H1 (cell line): Measurements from ENCODE around the gene MFNG. TPM values are rescaled to one million over a fixed set of nuclear protein-coding genes. Genes with fewer than 3 reads are reported as not detected.
A peak's percentile ranks its signal among the peaks of the same experiment; 100 is the strongest.

Experiments
- CTCF ChIA-PET: fragments of 300-600 bp; sonication (Branson Sonifier 250); formaldehyde crosslinking; loops from one replicate; lab custom pipeline; 2021; ENCODE audit not compliant: partially characterized antibody; lab: Charles Lee
- POLR2A ChIA-PET: fragments of 300-600 bp; sonication (Branson Sonifier 250); formaldehyde crosslinking; loops from one replicate; lab custom pipeline; 2021; ENCODE audit warnings: inconsistent platforms; ENCODE audit not compliant: partially characterized antibody; lab: Charles Lee
- DNase-seq, 2 experiments: peaks; one replicate each; pipeline versions ENCODE4 v3.0.0 to v3.0.0-alpha.2; 2010 to 2022; ENCODE audit warnings: low spot score in 2 of 2, low read depth in 1 of 2, mixed read lengths in 1 of 2
- FAIRE-seq: peaks from 2 replicates; lab custom pipeline; 2011; peaks lifted over from hg19 to GRCh38; lab: Jason Lieb, UNC
- H2AFZ ChIP-seq: 2 replicates; pipeline ENCODE4 v1.8.1; 2012; ENCODE audit warnings: low read length, inconsistent platforms
- H2AK5ac ChIP-seq: 2 replicates; pipeline ENCODE4 v1.6.1; 2013; ENCODE audit warnings: low read depth, low read length
- H2BK120ac ChIP-seq: replicated peaks from 2 replicates; pipeline ENCODE3; 2013; ENCODE audit warnings: low read depth, low read length, inconsistent platforms
- H2BK12ac ChIP-seq: 2 replicates; pipeline ENCODE4 v1.6.1; 2013; ENCODE audit warnings: low read depth, low read length
- H2BK15ac ChIP-seq: 2 replicates; pipeline ENCODE4 v1.6.1; 2013; ENCODE audit warnings: low read length
- H2BK20ac ChIP-seq: 2 replicates; pipeline ENCODE4 v1.6.1; 2013; ENCODE audit warnings: low read length
- H2BK5ac ChIP-seq: 2 replicates; pipeline ENCODE4 v1.6.1; 2013; ENCODE audit warnings: low read depth, low read length
- H3K14ac ChIP-seq: 2 replicates; pipeline ENCODE4 v1.6.1; 2013; ENCODE audit warnings: inconsistent platforms; ENCODE audit not compliant: insufficient read length
- H3K18ac ChIP-seq: 2 replicates; pipeline ENCODE4 v1.6.1; 2013; ENCODE audit warnings: low read length; ENCODE audit errors: extremely low read depth
- H3K23ac ChIP-seq: 2 replicates; pipeline ENCODE4 v1.6.1; 2013; ENCODE audit warnings: inconsistent platforms; ENCODE audit not compliant: insufficient read length
- H3K23me2 ChIP-seq: 2 replicates; pipeline ENCODE4 v1.6.1; 2013; ENCODE audit warnings: low read depth, low read length
- H3K27ac ChIP-seq: 2 replicates; pipeline ENCODE4 v1.6.1; 2011; ENCODE audit warnings: low read depth, low read length, inconsistent platforms
- H3K27me3 ChIP-seq, 4 experiments: replicated peaks in 1 of 4; 1 replicate in 1 of 4; 2 replicates in 3 of 4; pipeline versions ENCODE4 v1.6.1 to v1.8.1; 2011 to 2013; ENCODE audit warnings: low read length in 3 of 4, mild to moderate bottlenecking in 3 of 4, inconsistent platforms in 2 of 4, mixed read lengths in 2 of 4, moderate library complexity in 1 of 4; ENCODE audit not compliant: control insufficient read depth in 3 of 4, insufficient read depth in 3 of 4; ENCODE audit errors: extremely low read depth in 1 of 4
- H3K36me3 ChIP-seq, 4 experiments: 2 replicates each; pipeline versions ENCODE4 v1.6.1 to v1.8.1; 2011 to 2013; ENCODE audit warnings: mild to moderate bottlenecking in 4 of 4, low read length in 3 of 4, moderate library complexity in 2 of 4, control low read depth in 1 of 4, inconsistent platforms in 1 of 4; ENCODE audit not compliant: insufficient read depth in 4 of 4, control insufficient read depth in 2 of 4
- H3K4ac ChIP-seq: replicated peaks from 2 replicates; pipeline ENCODE3; 2013; ENCODE audit warnings: low read length, low read depth, mixed read lengths, inconsistent platforms; ENCODE audit not compliant: insufficient read length
- H3K4me1 ChIP-seq, 4 experiments: replicated peaks in 1 of 4; 1 replicate in 1 of 4; 2 replicates in 3 of 4; pipeline versions ENCODE4 v1.6.1 to v1.8.1; 2011 to 2013; ENCODE audit warnings: low read length in 3 of 4, inconsistent platforms in 2 of 4, mixed read lengths in 1 of 4; ENCODE audit not compliant: insufficient read depth in 4 of 4, control insufficient read depth in 3 of 4
- H3K4me2 ChIP-seq, 2 experiments: 2 replicates each; pipeline versions ENCODE4 v1.6.1 to v1.8.1; 2011 to 2013; ENCODE audit warnings: low read depth in 2 of 2, low read length in 2 of 2, control low read depth in 1 of 2, inconsistent platforms in 1 of 2, mild to moderate bottlenecking in 1 of 2; ENCODE audit not compliant: insufficient read depth in 1 of 2
- H3K4me3 ChIP-seq, 4 experiments: fragments of 200-600, 300-600 bp in 1 of 4; sonication (generic), shearing (Covaris generic), sonication (Bioruptor Twin) in 1 of 4; 2 replicates each; pipeline versions ENCODE4 v1.5.1 to v1.8.1; 2011 to 2016; ENCODE audit warnings: low read length in 4 of 4, low read depth in 3 of 4, control low read depth in 2 of 4, inconsistent platforms in 2 of 4, mild to moderate bottlenecking in 2 of 4, mixed read lengths in 1 of 4, moderate library complexity in 1 of 4; ENCODE audit not compliant: insufficient read depth in 2 of 4; ENCODE audit errors: extremely low read depth in 1 of 4
- H3K56ac ChIP-seq: replicated peaks from 2 replicates; pipeline ENCODE3; 2013; ENCODE audit warnings: low read depth, mild to moderate bottlenecking, mixed read lengths, low read length, inconsistent platforms; ENCODE audit not compliant: insufficient read length
- H3K79me1 ChIP-seq: 2 replicates; pipeline ENCODE4 v1.6.1; 2013; ENCODE audit warnings: low read depth, low read length, control low read depth
- H3K79me2 ChIP-seq, 2 experiments: 2 replicates each; pipeline versions ENCODE4 v1.6.1 to v1.8.1; 2012 to 2013; ENCODE audit warnings: low read length in 2 of 2, mild to moderate bottlenecking in 2 of 2, inconsistent platforms in 1 of 2; ENCODE audit not compliant: insufficient read depth in 2 of 2, control insufficient read depth in 1 of 2
- H3K9ac ChIP-seq, 4 experiments: replicated peaks in 1 of 4; 1 replicate in 1 of 4; 2 replicates in 3 of 4; pipeline versions ENCODE4 v1.6.1 to v1.8.1; 2011 to 2013; ENCODE audit warnings: low read depth in 3 of 4, low read length in 3 of 4, control low read depth in 2 of 4, mild to moderate bottlenecking in 2 of 4, moderate library complexity in 2 of 4, inconsistent platforms in 1 of 4; ENCODE audit errors: extremely low read depth in 1 of 4
- H3K9me3 ChIP-seq, 2 experiments: 2 replicates each; pipeline versions ENCODE4 v1.6.1 to v1.8.1; 2012 to 2013; ENCODE audit warnings: mild to moderate bottlenecking in 2 of 2, moderate library complexity in 2 of 2, control low read depth in 1 of 2, inconsistent platforms in 1 of 2, low read depth in 1 of 2, low read length in 1 of 2, mixed read lengths in 1 of 2; ENCODE audit not compliant: insufficient read depth in 2 of 2
- H4K20me1 ChIP-seq, 2 experiments: replicated peaks in 1 of 2; 2 replicates each; pipeline versions ENCODE3 to v1.8.1; 2011 to 2013; ENCODE audit warnings: inconsistent platforms in 2 of 2, low read length in 2 of 2, mild to moderate bottlenecking in 1 of 2; ENCODE audit not compliant: insufficient read depth in 2 of 2, control insufficient read depth in 1 of 2
- H4K5ac ChIP-seq: 2 replicates; pipeline ENCODE4 v1.6.1; 2013; ENCODE audit warnings: low read length, low read depth, mixed read lengths, inconsistent platforms; ENCODE audit not compliant: insufficient read length
- H4K8ac ChIP-seq: 2 replicates; pipeline ENCODE4 v1.8.0; 2013; ENCODE audit warnings: mild to moderate bottlenecking, moderate library complexity, low read length, inconsistent platforms; ENCODE audit not compliant: insufficient read depth; ENCODE audit errors: extremely low read depth
- H4K91ac ChIP-seq: replicated peaks from 2 replicates; pipeline ENCODE3; 2013; ENCODE audit warnings: low read length, mixed read lengths, inconsistent platforms; ENCODE audit not compliant: insufficient read length
- CBX8 ChIP-seq: fragments of 300-800, 300-1000 bp; sonication (generic); IDR thresholded peaks from 2 replicates; pipeline ENCODE4 v1.7.1; 2016; ENCODE audit warnings: low read depth, low read length, borderline replicate concordance
- CEBPB ChIP-seq: IDR thresholded peaks from 2 replicates; pipeline ENCODE4 v1.6.1; 2012; ENCODE audit warnings: low read depth, low read length
- CHD1 ChIP-seq: IDR thresholded peaks from 2 replicates; pipeline ENCODE4 v1.6.1; 2012; ENCODE audit warnings: low read depth, low read length, improper control_type of control experiment
- KDM1A ChIP-seq: fragments of 200-600, 300-600 bp; sonication (generic); IDR thresholded peaks from 2 replicates; pipeline ENCODE4 v1.7.1; 2016; ENCODE audit warnings: mild to moderate bottlenecking, low read length, borderline replicate concordance
- NANOG ChIP-seq: IDR thresholded peaks from 2 replicates; pipeline ENCODE4 v1.6.1; 2011; ENCODE audit warnings: low read length, low read depth, mild to moderate bottlenecking, inconsistent platforms; ENCODE audit not compliant: insufficient read depth, poor library complexity, severe bottlenecking
- TEAD4 ChIP-seq: IDR thresholded peaks from 2 replicates; pipeline ENCODE4 v1.6.1; 2012; ENCODE audit warnings: low read depth, low read length, inconsistent platforms, mixed read lengths
- WGBS, 2 experiments: shearing (Covaris generic) in 1 of 2; methylation state at CpG; one replicate each; pipeline versions ENCODE4 v1.1.6 to v1.1.7; 2013 to 2015; ENCODE audit warnings: low lambda C conversion rate in 2 of 2, mixed read lengths in 2 of 2, inconsistent platforms in 1 of 2, low coverage in 1 of 2, missing lambda C conversion rate in 1 of 2; ENCODE audit not compliant: insufficient replicate concordance in 2 of 2, insufficient coverage in 1 of 2, insufficient read length in 1 of 2; ENCODE audit errors: extremely low coverage in 1 of 2, missing lambda C conversion rate in 1 of 2; 5-methylcytosine and 5-hydroxymethylcytosine counted together
- polyA plus RNA-seq, 7 experiments: library from polyadenylated mRNA; depleted of rRNA in 3 of 7; stranded (reverse) in 5 of 7; unstranded in 2 of 7; fragments of >200 nt in 5 of 7; fragments of 200-250 nt in 2 of 7; gene quantifications; 1 replicate in 5 of 7; 2 replicates in 1 of 7; 4 replicates in 1 of 7; pipeline versions ENCODE4 v1.2.1 to v1.2.3, GENCODE V29; 2011 to 2013; ENCODE audit warnings: missing spikeins in 2 of 7, mixed read lengths in 2 of 7
- total RNA-seq: library from RNA; stranded (reverse); fragmentation: NEBNext Ultra II Directional; extraction: Animal tissue kit (Norgen Biotek cat#: 25700); gene quantifications from 2 replicates; pipeline ENCODE4 v1.2.1, GENCODE V29; 2021

Gene MFNG
- total and polyA plus RNA-seq, 2 of the 8 experiments (the other 6 are each of a cell fraction or from before 2014, with no cell fraction given), result 1.7 to 5.5 TPM

DNA sequence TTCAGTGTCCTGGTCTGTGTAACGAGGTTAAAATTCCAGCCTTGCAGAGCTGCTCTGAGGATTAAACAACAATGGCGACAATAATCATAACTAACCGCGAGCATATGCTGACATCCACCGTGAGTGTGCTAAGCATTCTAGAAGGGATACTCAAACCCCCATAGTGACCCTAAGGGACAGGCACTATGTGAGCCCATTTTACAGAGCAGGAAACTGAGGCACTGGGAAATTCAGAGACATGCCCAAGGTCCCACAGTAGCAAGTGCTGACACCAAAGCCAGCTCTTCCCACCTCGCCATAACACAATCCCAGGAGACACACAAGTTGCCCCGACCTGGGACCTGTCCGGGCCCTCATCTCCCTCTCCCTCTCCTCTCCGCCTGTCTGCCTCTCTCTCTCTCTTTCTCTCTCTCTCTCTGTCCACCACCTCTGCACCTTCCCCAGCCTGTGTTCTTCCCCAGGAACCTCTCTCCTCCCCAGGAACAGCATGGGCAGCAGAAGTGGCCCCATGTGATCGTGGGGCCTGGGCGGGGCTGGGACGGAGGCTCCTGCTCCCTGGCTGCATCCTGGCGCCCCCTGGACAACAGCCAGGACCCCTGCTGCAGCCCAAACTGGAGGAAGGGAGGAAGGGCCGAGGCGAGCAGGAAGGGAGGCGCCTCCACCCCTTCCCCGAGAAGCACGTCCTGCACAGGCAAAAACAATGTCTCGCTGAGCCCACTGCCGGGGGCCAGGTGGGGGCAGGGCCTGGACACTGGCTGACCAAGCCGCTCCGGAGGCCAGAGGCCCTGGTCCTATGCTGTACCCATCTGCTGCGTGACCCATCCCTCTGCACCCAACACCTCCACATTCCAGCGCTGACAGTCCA is 14.8 kb upstream of the MFNG start:
- no peak for FAIRE-seq
- Histone ChIP-seq H3K79me2 (no peaks in the 10 kb centered on the region), H3K4me2 (peak overlapping the region in 1 of 2 experiments; percentile 11; a peak in 1 of 4 replicates), H3K4ac (no peak overlapping the region), H3K4me3 (no peak overlapping the region), H2BK12ac (no peak overlapping the region), H3K79me1 (no peaks in the 10 kb centered on the region), H2AK5ac (no peak overlapping the region), H3K27me3 (no peaks in the 10 kb centered on the region), H3K27ac (no peak overlapping the region; the same call in 1 of the 2 replicates), H3K9ac (0 out of 7 replicates have a peak overlapping the region, but pooled peaks of 1 of the 4 experiments have one; percentile 2), H2BK5ac (0 out of 2 replicates have a peak overlapping the region, but pooled peaks have one; percentile 52), H3K56ac (no peak overlapping the region), H3K14ac (no peak overlapping the region), H3K23ac (no peak overlapping the region), H4K5ac (no peak overlapping the region), H4K8ac (peak overlapping the region; percentile 11; the same call in 1 of the 2 replicates), H2AFZ (no peak overlapping the region), H3K9me3 (no peaks in the 10 kb centered on the region), H3K36me3 (no peaks in the 10 kb centered on the region; a peak in 2 of 8 replicates), H2BK20ac (no peak overlapping the region), H4K91ac (no peak overlapping the region), H2BK15ac (no peak overlapping the region; the same call in 1 of the 2 replicates), H3K23me2 (no peaks in the 10 kb centered on the region), H4K20me1 (no peaks in the 10 kb centered on the region), H3K4me1 (peaks cover 0 to 23% (median 11%) of the 10 kb centered on the region in 4 experiments; a peak in 5 of 7 replicates), H2BK120ac (no peak overlapping the region), H3K18ac (no peak overlapping the region)
- no peak for DNase-seq
- ChIA-PET POLR2A (no interaction called here), CTCF (interaction anchor here (0.9 to 21.5 kb wide), 6 partner anchors 8 to 66 kb away, joined by 4 to 312 read pairs (median 6); no protein-coding TSS in a partner anchor)
- TF ChIP-seq KDM1A (peak; percentile 89), TEAD4 (no peak), CHD1 (no peak), CBX8 (no peak), NANOG (no peak), CEBPB (no peak)
- WGBS, 2 experiments, result 76% methylated on average over 20 of the region's 24 CpGs; no CpG with 5 or more reads in 1 of the 2 experiments
